KMS-11 (cell line): Measurements from ENCODE around the gene SLC1A7.

ENCODE experiments used
- H2AFZ ChIP-seq: fragments of 200-600 bp; sonication (generic); 2 replicates; pipeline ENCODE4 v1.6.1; 2016; ENCODE audit warnings: antibody characterized with exemption, mixed run types, low read depth
- H3K27ac ChIP-seq: fragments of 200-600 bp; sonication (generic); 2 replicates; pipeline ENCODE4 v1.6.1; 2016; ENCODE audit warnings: mild to moderate bottlenecking, mixed run types
- H3K27me3 ChIP-seq: fragments of 200-600 bp; sonication (generic); 2 replicates; pipeline ENCODE4 v1.6.1; 2017; ENCODE audit warnings: mild to moderate bottlenecking, low read depth, mixed run types, moderate library complexity; ENCODE audit not compliant: insufficient read depth
- H3K36me3 ChIP-seq: fragments of 200-600 bp; sonication (generic); 2 replicates; pipeline ENCODE4 v1.6.1; 2017; ENCODE audit warnings: mild to moderate bottlenecking, mixed run types; ENCODE audit not compliant: insufficient read depth
- H3K4me1 ChIP-seq: fragments of 200-600 bp; sonication (generic); 2 replicates; pipeline ENCODE4 v1.6.1; 2016; ENCODE audit warnings: mild to moderate bottlenecking, low read depth, mixed run types; ENCODE audit not compliant: poor library complexity, severe bottlenecking
- H3K4me2 ChIP-seq: fragments of 200-600 bp; sonication (generic); 2 replicates; pipeline ENCODE4 v1.7.0; 2016; ENCODE audit warnings: mild to moderate bottlenecking, mixed run types
- H3K4me3 ChIP-seq: fragments of 200-600 bp; sonication (generic); IDR thresholded peaks from 2 replicates; pipeline ENCODE4 v1.6.1; 2017; ENCODE audit warnings: low read depth, low read length, mixed read lengths; ENCODE audit not compliant: insufficient read depth
- H3K79me2 ChIP-seq: fragments of 200-600 bp; sonication (generic); 2 replicates; pipeline ENCODE4 v1.6.1; 2016; ENCODE audit warnings: low read depth, mixed run types; ENCODE audit not compliant: insufficient read depth
- H3K9ac ChIP-seq: fragments of 200-600 bp; sonication (generic); 2 replicates; pipeline ENCODE4 v1.6.1; 2016; ENCODE audit warnings: mild to moderate bottlenecking, mixed run types
- H4K20me1 ChIP-seq: fragments of 200-600 bp; sonication (generic); 2 replicates; pipeline ENCODE4 v1.6.1; 2016; ENCODE audit warnings: mild to moderate bottlenecking, mixed run types; ENCODE audit not compliant: insufficient read depth
- TF ChIP-seq, protein P1 (sequence below): fragments of 200-600 bp; sonication (generic); conservative IDR thresholded peaks from 2 replicates; pipeline ENCODE4 v1.6.1; 2017; ENCODE audit warnings: low read depth, mild to moderate bottlenecking, antibody characterized with exemption, low read length, moderate library complexity, mixed read lengths

The SLC1A7 gene

GRCh38 chr1:53182716-53183094, 40.3 kb upstream of the SLC1A7 start:
- TF ChIP-seq, protein P1, sequence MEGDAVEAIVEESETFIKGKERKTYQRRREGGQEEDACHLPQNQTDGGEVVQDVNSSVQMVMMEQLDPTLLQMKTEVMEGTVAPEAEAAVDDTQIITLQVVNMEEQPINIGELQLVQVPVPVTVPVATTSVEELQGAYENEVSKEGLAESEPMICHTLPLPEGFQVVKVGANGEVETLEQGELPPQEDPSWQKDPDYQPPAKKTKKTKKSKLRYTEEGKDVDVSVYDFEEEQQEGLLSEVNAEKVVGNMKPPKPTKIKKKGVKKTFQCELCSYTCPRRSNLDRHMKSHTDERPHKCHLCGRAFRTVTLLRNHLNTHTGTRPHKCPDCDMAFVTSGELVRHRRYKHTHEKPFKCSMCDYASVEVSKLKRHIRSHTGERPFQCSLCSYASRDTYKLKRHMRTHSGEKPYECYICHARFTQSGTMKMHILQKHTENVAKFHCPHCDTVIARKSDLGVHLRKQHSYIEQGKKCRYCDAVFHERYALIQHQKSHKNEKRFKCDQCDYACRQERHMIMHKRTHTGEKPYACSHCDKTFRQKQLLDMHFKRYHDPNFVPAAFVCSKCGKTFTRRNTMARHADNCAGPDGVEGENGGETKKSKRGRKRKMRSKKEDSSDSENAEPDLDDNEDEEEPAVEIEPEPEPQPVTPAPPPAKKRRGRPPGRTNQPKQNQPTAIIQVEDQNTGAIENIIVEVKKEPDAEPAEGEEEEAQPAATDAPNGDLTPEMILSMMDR = no peak
- no peak overlapping the region for H3K4me2 ChIP-seq
- 0 out of 2 replicates have a peak overlapping the region, but pooled peaks have one; percentile 11 for H2AFZ ChIP-seq
- no peak overlapping the region for H3K9ac ChIP-seq
- H3K27me3 ChIP-seq = no peaks in the 10 kb centered on the region
- no peaks in the 10 kb centered on the region for H3K36me3 ChIP-seq
- no peaks in the 10 kb centered on the region for H3K4me1 ChIP-seq
- no peak overlapping the region for H3K4me3 ChIP-seq
- H3K79me2 ChIP-seq = no peaks in the 10 kb centered on the region
- H3K27ac ChIP-seq = no peak overlapping the region
- no peaks in the 10 kb centered on the region for H4K20me1 ChIP-seq

- TF ChIP-seq, protein P1 = peak; percentile 99
- no peak overlapping the region for H3K4me2 ChIP-seq
- H3K27ac ChIP-seq = no peak overlapping the region
- no peak overlapping the region for H3K4me3 ChIP-seq
- H2AFZ ChIP-seq = peak overlapping the region; percentile 19; the same call in 1 of the 2 replicates
- H4K20me1 ChIP-seq = no peaks in the 10 kb centered on the region
- H3K9ac ChIP-seq = no peak overlapping the region
- H3K27me3 ChIP-seq = no peaks in the 10 kb centered on the region
- H3K36me3 ChIP-seq = no peaks in the 10 kb centered on the region
- no peaks in the 10 kb centered on the region for H3K4me1 ChIP-seq
- no peaks in the 10 kb centered on the region for H3K79me2 ChIP-seq
Observed at GRCh38 chr1:53182111-53182593, 39.7 kb upstream of the SLC1A7 start.

- Histone ChIP-seq H3K27me3 (no peaks in the 10 kb centered on the region), H2AFZ (peak overlapping the region; percentile 5; the same call in 1 of the 2 replicates), H3K27ac (no peak overlapping the region), H3K9ac (no peak overlapping the region), H4K20me1 (no peaks in the 10 kb centered on the region), H3K4me1 (no peaks in the 10 kb centered on the region), H3K4me2 (no peak overlapping the region), H3K79me2 (no peaks in the 10 kb centered on the region), H3K36me3 (no peaks in the 10 kb centered on the region), H3K4me3 (no peak overlapping the region)
- TF ChIP-seq, protein P1 = no peak
Observed at GRCh38 chr1:53180951-53181350, 38.5 kb upstream of the SLC1A7 start.

GRCh38 chr1:53180226-53180625, 37.8 kb upstream of the SLC1A7 start:
- H2AFZ ChIP-seq = no peak overlapping the region
- TF ChIP-seq, protein P1 = no peak
- H4K20me1 ChIP-seq = no peaks in the 10 kb centered on the region
- no peak overlapping the region for H3K27ac ChIP-seq
- H3K9ac ChIP-seq = no peak overlapping the region
- no peaks in the 10 kb centered on the region for H3K36me3 ChIP-seq
- H3K4me1 ChIP-seq = no peaks in the 10 kb centered on the region
- no peaks in the 10 kb centered on the region for H3K79me2 ChIP-seq
- H3K4me2 ChIP-seq = no peak overlapping the region
- H3K27me3 ChIP-seq = no peaks in the 10 kb centered on the region
- H3K4me3 ChIP-seq = no peak overlapping the region
